ENCODE results near the gene LGALS7B.

DNA sequence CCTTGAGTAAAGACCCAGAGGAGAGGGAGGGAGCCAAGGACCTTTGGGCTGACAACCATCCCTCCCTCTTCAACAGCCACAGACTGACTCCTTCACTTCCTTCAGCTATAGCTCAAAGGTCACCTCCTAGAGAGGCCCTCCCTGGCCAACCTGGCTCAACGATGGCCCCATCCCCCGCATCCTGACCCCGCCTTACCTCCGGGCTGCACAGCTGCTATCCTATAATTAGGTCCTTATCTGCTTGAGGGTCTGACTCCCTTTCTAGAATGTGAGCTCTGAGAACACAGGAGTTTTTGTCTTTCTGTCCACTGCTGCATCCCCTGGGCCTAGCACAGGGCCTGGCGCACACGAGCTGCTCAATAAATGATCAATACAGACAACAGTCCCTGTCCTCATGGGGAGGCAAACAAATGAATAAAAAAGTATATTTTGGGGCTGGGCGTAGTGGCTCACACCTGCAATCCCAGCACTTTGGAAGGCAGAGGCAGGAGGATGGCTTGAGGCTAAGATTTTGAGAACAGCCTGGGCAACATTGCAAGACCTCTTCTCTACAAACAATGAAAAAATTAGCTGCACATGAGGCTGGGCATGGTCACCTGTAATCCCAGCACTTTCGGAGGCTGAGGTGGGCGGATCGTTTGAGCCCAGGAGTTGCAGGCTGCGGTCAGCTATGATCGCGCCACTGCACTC lies 30.4 kb downstream of the LGALS7B start:
- TF ChIP-seq, protein P1, sequence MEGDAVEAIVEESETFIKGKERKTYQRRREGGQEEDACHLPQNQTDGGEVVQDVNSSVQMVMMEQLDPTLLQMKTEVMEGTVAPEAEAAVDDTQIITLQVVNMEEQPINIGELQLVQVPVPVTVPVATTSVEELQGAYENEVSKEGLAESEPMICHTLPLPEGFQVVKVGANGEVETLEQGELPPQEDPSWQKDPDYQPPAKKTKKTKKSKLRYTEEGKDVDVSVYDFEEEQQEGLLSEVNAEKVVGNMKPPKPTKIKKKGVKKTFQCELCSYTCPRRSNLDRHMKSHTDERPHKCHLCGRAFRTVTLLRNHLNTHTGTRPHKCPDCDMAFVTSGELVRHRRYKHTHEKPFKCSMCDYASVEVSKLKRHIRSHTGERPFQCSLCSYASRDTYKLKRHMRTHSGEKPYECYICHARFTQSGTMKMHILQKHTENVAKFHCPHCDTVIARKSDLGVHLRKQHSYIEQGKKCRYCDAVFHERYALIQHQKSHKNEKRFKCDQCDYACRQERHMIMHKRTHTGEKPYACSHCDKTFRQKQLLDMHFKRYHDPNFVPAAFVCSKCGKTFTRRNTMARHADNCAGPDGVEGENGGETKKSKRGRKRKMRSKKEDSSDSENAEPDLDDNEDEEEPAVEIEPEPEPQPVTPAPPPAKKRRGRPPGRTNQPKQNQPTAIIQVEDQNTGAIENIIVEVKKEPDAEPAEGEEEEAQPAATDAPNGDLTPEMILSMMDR (IDR thresholded peaks at IDR 0.05): no peak
- TF ChIP-seq POLR2A (IDR thresholded peaks at IDR 0.05): no peak
